H9 (cell line): Measurements from ENCODE around the gene PPP1R14C. TPM values are rescaled to one million over a fixed set of nuclear protein-coding genes. Genes with fewer than 3 reads are reported as not detected.

Source experiments
- DNase-seq: peaks from one replicate; pipeline ENCODE4 v3.0.0-alpha.2; 2017
- H2AFZ ChIP-seq: one replicate; pipeline ENCODE4 v1.6.1; 2013; ENCODE audit warnings: mild to moderate bottlenecking, low read length, control low read depth, moderate library complexity
- H2AK5ac ChIP-seq: 2 replicates; pipeline ENCODE4 v1.6.1; 2013; ENCODE audit warnings: low read length, control low read depth, mixed read lengths; ENCODE audit not compliant: insufficient read length
- H2BK120ac ChIP-seq: one replicate; pipeline ENCODE4 v1.6.1; 2013; ENCODE audit warnings: low read depth, mild to moderate bottlenecking, low read length, control low read depth, inconsistent platforms; ENCODE audit not compliant: poor library complexity, severe bottlenecking
- H2BK12ac ChIP-seq: 2 replicates; pipeline ENCODE4 v1.6.1; 2013; ENCODE audit warnings: low read length, control low read depth, mixed read lengths, low read depth; ENCODE audit not compliant: insufficient read length
- H2BK15ac ChIP-seq: 2 replicates; pipeline ENCODE4 v1.6.1; 2013; ENCODE audit warnings: low read depth, low read length, control low read depth
- H2BK20ac ChIP-seq: one replicate; pipeline ENCODE4 v1.6.1; 2013; ENCODE audit warnings: low read depth, mild to moderate bottlenecking, low read length, control low read depth, inconsistent platforms; ENCODE audit not compliant: poor library complexity, severe bottlenecking
- H2BK5ac ChIP-seq: 2 replicates; pipeline ENCODE4 v1.6.1; 2013; ENCODE audit warnings: low read length, control low read depth, mixed read lengths; ENCODE audit not compliant: insufficient read length
- H3K14ac ChIP-seq: 2 replicates; pipeline ENCODE4 v1.6.1; 2013; ENCODE audit warnings: low read length, control low read depth; ENCODE audit not compliant: insufficient read depth
- H3K18ac ChIP-seq: 2 replicates; pipeline ENCODE4 v1.6.1; 2013; ENCODE audit warnings: low read depth, mild to moderate bottlenecking, mixed read lengths, low read length, control low read depth; ENCODE audit not compliant: insufficient read length
- H3K23ac ChIP-seq: 2 replicates; pipeline ENCODE4 v1.6.1; 2013; ENCODE audit warnings: low read length, control low read depth, mixed read lengths, low read depth; ENCODE audit not compliant: insufficient read length
- H3K23me2 ChIP-seq: 2 replicates; pipeline ENCODE4 v1.6.1; 2013; ENCODE audit warnings: low read depth, mild to moderate bottlenecking, mixed read lengths, low read length, control low read depth; ENCODE audit not compliant: insufficient read length, poor library complexity, severe bottlenecking
- H3K27ac ChIP-seq: 2 replicates; pipeline ENCODE4 v1.5.1; 2013; ENCODE audit warnings: low read length, control low read depth, mixed read lengths, low read depth; ENCODE audit not compliant: insufficient read length
- H3K27me3 ChIP-seq: 2 replicates; pipeline ENCODE4 v1.6.1; 2013; ENCODE audit warnings: low read length, control low read depth, inconsistent platforms; ENCODE audit not compliant: insufficient read depth
- H3K4ac ChIP-seq: 2 replicates; pipeline ENCODE4 v1.6.1; 2013; ENCODE audit warnings: low read depth, mild to moderate bottlenecking, control low read depth, inconsistent platforms, low read length, moderate library complexity
- H3K4me1 ChIP-seq: 2 replicates; pipeline ENCODE4 v1.6.1; 2013; ENCODE audit warnings: low read length, control low read depth, inconsistent platforms; ENCODE audit not compliant: insufficient read depth
- H3K4me2 ChIP-seq: 2 replicates; pipeline ENCODE4 v1.6.1; 2013; ENCODE audit warnings: low read length, control low read depth, mixed read lengths; ENCODE audit not compliant: insufficient read length, insufficient read depth
- H3K56ac ChIP-seq: 2 replicates; pipeline ENCODE4 v1.6.1; 2013; ENCODE audit warnings: low read depth, mild to moderate bottlenecking, mixed read lengths, low read length, control low read depth; ENCODE audit not compliant: insufficient read length
- H3K79me1 ChIP-seq: 2 replicates; pipeline ENCODE4 v1.6.1; 2013; ENCODE audit warnings: low read depth, mild to moderate bottlenecking, moderate library complexity, low read length, control low read depth, inconsistent platforms; ENCODE audit not compliant: insufficient read depth, poor library complexity, severe bottlenecking
- H3K79me2 ChIP-seq: 2 replicates; pipeline ENCODE4 v1.6.1; 2013; ENCODE audit warnings: low read length, control low read depth, inconsistent platforms; ENCODE audit not compliant: insufficient read depth
- H3K9ac ChIP-seq: 2 replicates; pipeline ENCODE4 v1.6.1; 2013; ENCODE audit warnings: low read length, control low read depth, mixed read lengths; ENCODE audit not compliant: insufficient read length; ENCODE audit errors: extremely low read depth
- H3K9me3 ChIP-seq: one replicate; pipeline ENCODE4 v1.6.1; 2013; ENCODE audit warnings: low read depth, low read length, inconsistent platforms; ENCODE audit not compliant: control insufficient read depth
- H3T11ph ChIP-seq: one replicate; pipeline ENCODE4 v1.6.1; 2013; ENCODE audit warnings: mild to moderate bottlenecking, low read length, control low read depth, inconsistent platforms
- H4K20me1 ChIP-seq: one replicate; pipeline ENCODE4 v1.6.1; 2013; ENCODE audit not compliant: control insufficient read depth, insufficient read length, insufficient read depth
- H4K5ac ChIP-seq: 2 replicates; pipeline ENCODE4 v1.6.1; 2013; ENCODE audit warnings: low read depth, mild to moderate bottlenecking, mixed read lengths, low read length, control low read depth; ENCODE audit not compliant: insufficient read length
- H4K8ac ChIP-seq: replicated peaks from 2 replicates; pipeline ENCODE4 v1.6.1; 2013; ENCODE audit warnings: low read length, control low read depth, mixed read lengths, low read depth; ENCODE audit not compliant: insufficient read length
- H4K91ac ChIP-seq: 2 replicates; pipeline ENCODE4 v1.6.1; 2013; ENCODE audit warnings: low read depth, mild to moderate bottlenecking, moderate library complexity, mixed read lengths, low read length, control low read depth; ENCODE audit not compliant: insufficient read length
- H3K27ac Mint-ChIP-seq, 3 experiments: 2 replicates in 2 of 3; 3 replicates in 1 of 3; pipeline ENCODE4 v1.8.0; 2020 to 2021; ENCODE audit warnings: mixed read lengths in 3 of 3, mild to moderate bottlenecking in 1 of 3, moderate library complexity in 1 of 3
- H3K27me3 Mint-ChIP-seq: 2 replicates; pipeline ENCODE4 v1.8.0; 2021; ENCODE audit warnings: low read depth, mild to moderate bottlenecking, moderate library complexity, mixed read lengths
- H3K36me3 Mint-ChIP-seq, 3 experiments: 2 replicates in 2 of 3; 3 replicates in 1 of 3; pipeline ENCODE4 v1.8.0; 2020 to 2021; ENCODE audit warnings: low read depth in 3 of 3, mixed read lengths in 3 of 3; ENCODE audit not compliant: insufficient read depth in 1 of 3
- H3K4me1 Mint-ChIP-seq, 2 experiments: 2 replicates each; pipeline ENCODE4 v1.8.0; 2020; ENCODE audit warnings: mixed read lengths in 2 of 2
- H3K4me3 Mint-ChIP-seq, 2 experiments: 2 replicates in 1 of 2; 3 replicates in 1 of 2; pipeline ENCODE4 v1.8.0; 2020 to 2021; ENCODE audit warnings: mild to moderate bottlenecking in 2 of 2, mixed read lengths in 2 of 2, moderate library complexity in 1 of 2
- H3K9me3 Mint-ChIP-seq, 2 experiments: 2 replicates in 1 of 2; 3 replicates in 1 of 2; pipeline ENCODE4 v1.8.0; 2020; ENCODE audit warnings: mild to moderate bottlenecking in 2 of 2, mixed read lengths in 2 of 2, moderate library complexity in 1 of 2
- CTCF ChIP-seq: fragments of 200-600 bp; sonication (generic); conservative IDR thresholded peaks from 3 replicates; pipeline ENCODE4 v1.8.0; 2021; ENCODE audit warnings: antibody characterized with exemption, mild to moderate bottlenecking
- WGBS: extraction: QIAGEN DNeasy Blood & Tissue Kit; methylation state at CpG from one replicate; pipeline ENCODE4 v1.1.7; 2013; ENCODE audit warnings: missing lambda C conversion rate, low lambda C conversion rate, mixed read lengths; ENCODE audit not compliant: insufficient read length; ENCODE audit errors: extremely low coverage; 5-methylcytosine and 5-hydroxymethylcytosine counted together
- total RNA-seq: library from RNA; stranded (reverse); gene quantifications from 2 replicates; pipeline ENCODE4 v1.2.1, GENCODE V29; 2021

PPP1R14C gene
- total RNA-seq, 1 experiment from 2014 or later: 0.37 TPM

GRCh38 chr6:150198532-150198931, 55.7 kb downstream of the PPP1R14C start:
- no CpG with 5 or more reads among the region's 7 CpGs for WGBS

More at GRCh38 chr6:150198532-150198931, 55.7 kb downstream of the PPP1R14C start:
- no peak overlapping the region for H2BK20ac ChIP-seq
- no peaks in the 10 kb centered on the region for H3K79me2 ChIP-seq
- Mint-ChIP-seq H3K36me3 (no peaks in the 10 kb centered on the region), H3K27ac (no peak overlapping the region), H3K27me3 (peaks cover 3% of the 10 kb centered on the region), H3K9me3 (peaks cover 0 to 2% of the 10 kb centered on the region in 2 experiments; a peak in 2 of 5 replicates), H3K4me1 (peaks cover 6 to 8% of the 10 kb centered on the region in 2 experiments; a peak in 3 of 4 replicates), H3K4me3 (no peak overlapping the region)
- no peak overlapping the region for H3T11ph ChIP-seq
- H3K23ac ChIP-seq: no peak overlapping the region
- H4K20me1 ChIP-seq: no peaks in the 10 kb centered on the region
- H2BK12ac ChIP-seq: no peak overlapping the region
- no peak overlapping the region for H2AFZ ChIP-seq
- H3K9ac ChIP-seq: no peak overlapping the region
- H2BK15ac ChIP-seq: no peak overlapping the region
- H4K91ac ChIP-seq: no peak overlapping the region
- H3K27ac ChIP-seq: no peak overlapping the region
- H4K8ac ChIP-seq: no peak overlapping the region
- no peak overlapping the region for H3K56ac ChIP-seq
- H3K79me1 ChIP-seq: no peaks in the 10 kb centered on the region
- no peak overlapping the region for H2BK120ac ChIP-seq
- H3K23me2 ChIP-seq: no peaks in the 10 kb centered on the region
- H3K14ac ChIP-seq: no peak overlapping the region
- DNase-seq: no peak
- no peaks in the 10 kb centered on the region for H3K27me3 ChIP-seq
- no peak for TF ChIP-seq CTCF
- no peak overlapping the region for H3K4ac ChIP-seq
- no peak overlapping the region for H2AK5ac ChIP-seq
- no peak overlapping the region for H4K5ac ChIP-seq
- H3K18ac ChIP-seq: no peak overlapping the region
- H3K9me3 ChIP-seq: no peaks in the 10 kb centered on the region
- no peaks in the 10 kb centered on the region for H3K4me1 ChIP-seq
- no peak overlapping the region for H2BK5ac ChIP-seq
- H3K4me2 ChIP-seq: no peak overlapping the region
